Activated T-helper 2 cell treated with anti-CD3 and anti-CD28 coated beads, Interferon-gamma antibody, Interleukin-2, Interleukin-4, amounts not matched to agents 10 μg/mL and 5 μg/mL and 100 μg/mL, durations not matched to agents 14 hours and 24 hours and 36 hours (primary cell): Measurements from ENCODE around the gene DCDC2. TPM values are rescaled to one million over a fixed set of nuclear protein-coding genes. Genes with fewer than 3 reads are reported as not detected.
"Not testable (repeated sequence)": the region's sequence is repeated elsewhere in the genome, so short reads cannot be mapped to it uniquely, and the experiment has no call there.

Source experiments
- DNase-seq: peaks from one replicate; pipeline ENCODE4 v3.0.0; 2021; ENCODE audit warnings: low spot score
- H3K27ac Mint-ChIP-seq: one replicate; pipeline ENCODE4 v1.8.0; 2021; ENCODE audit warnings: mixed read lengths
- H3K27me3 Mint-ChIP-seq: one replicate; pipeline ENCODE4 v1.8.0; 2021; ENCODE audit warnings: low read depth, mixed read lengths
- H3K36me3 Mint-ChIP-seq: one replicate; pipeline ENCODE4 v1.8.0; 2021; ENCODE audit warnings: low read depth, mixed read lengths
- H3K4me1 Mint-ChIP-seq: one replicate; pipeline ENCODE4 v1.8.0; 2021; ENCODE audit warnings: low read depth, mixed read lengths
- H3K4me3 Mint-ChIP-seq: one replicate; pipeline ENCODE4 v1.8.0; 2021; ENCODE audit warnings: low read depth, mild to moderate bottlenecking, moderate library complexity, mixed read lengths
- H3K9me3 Mint-ChIP-seq: one replicate; pipeline ENCODE4 v1.8.0; 2021; ENCODE audit warnings: mixed read lengths
- intact Hi-C: fragments of 100-400 bp; cut with micrococcal nuclease; formaldehyde crosslinking; loops from one replicate; pipeline ENCODE4 v1.15.1; 2023
- total RNA-seq: library from RNA; stranded (reverse); gene quantifications from 2 replicates; pipeline ENCODE4 v1.2.3, GENCODE V29; 2022

The DCDC2 gene
- total RNA-seq, 1 donor from 2014 or later: not detected

- H3K36me3 Mint-ChIP-seq: no peaks in the 10 kb centered on the region
- H3K4me3 Mint-ChIP-seq: no peak overlapping the region
- H3K4me1 Mint-ChIP-seq: no peaks in the 10 kb centered on the region
- no peak overlapping the region for H3K27ac Mint-ChIP-seq
- no peak for DNase-seq
- peaks cover 5% of the 10 kb centered on the region for H3K27me3 Mint-ChIP-seq
- intact Hi-C loops: no loop called here
- H3K9me3 Mint-ChIP-seq: no peaks in the 10 kb centered on the region
These were observed 100.6 kb downstream of the DCDC2 start for GRCh38 chr6:24257282-24257681.

- no peaks in the 10 kb centered on the region for H3K4me1 Mint-ChIP-seq
- H3K36me3 Mint-ChIP-seq: no peaks in the 10 kb centered on the region
- intact Hi-C loops: no loop called here
- no peak overlapping the region for H3K27ac Mint-ChIP-seq
- peaks cover 6% of the 10 kb centered on the region for H3K27me3 Mint-ChIP-seq
- H3K4me3 Mint-ChIP-seq: no peak overlapping the region
- no peak for DNase-seq
- no peaks in the 10 kb centered on the region for H3K9me3 Mint-ChIP-seq
These were observed 102.2 kb downstream of the DCDC2 start for GRCh38 chr6:24255676-24256075.

- no peak for DNase-seq
- Mint-ChIP-seq H3K36me3 (no peaks in the 10 kb centered on the region), H3K4me3 (no peak overlapping the region), H3K27me3 (peaks cover 3% of the 10 kb centered on the region), H3K27ac (no peak overlapping the region), H3K9me3 (no peaks in the 10 kb centered on the region), H3K4me1 (no peaks in the 10 kb centered on the region)
- intact Hi-C loops: no loop called here
These were observed 104.5 kb downstream of the DCDC2 start for GRCh38 chr6:24253360-24253759.

- H3K4me3 Mint-ChIP-seq: no peak overlapping the region
- no peaks in the 10 kb centered on the region for H3K36me3 Mint-ChIP-seq
- H3K27me3 Mint-ChIP-seq: peaks cover 3% of the 10 kb centered on the region
- DNase-seq: no peak
- H3K9me3 Mint-ChIP-seq: no peaks in the 10 kb centered on the region
- no peaks in the 10 kb centered on the region for H3K4me1 Mint-ChIP-seq
- H3K27ac Mint-ChIP-seq: no peak overlapping the region
- intact Hi-C loops: no loop called here
These were observed 105.6 kb downstream of the DCDC2 start for GRCh38 chr6:24252280-24252679.

- Mint-ChIP-seq H3K4me1 (no peaks in the 10 kb centered on the region), H3K27me3 (peaks cover 3% of the 10 kb centered on the region), H3K4me3 (no peak overlapping the region), H3K9me3 (no peaks in the 10 kb centered on the region), H3K27ac (no peak overlapping the region), H3K36me3 (no peaks in the 10 kb centered on the region)
- no peak for DNase-seq
- intact Hi-C loops: no loop called here
These were observed 106.5 kb downstream of the DCDC2 start for GRCh38 chr6:24251339-24251738.

- Mint-ChIP-seq H3K27me3 (peaks cover 5% of the 10 kb centered on the region), H3K9me3 (no peaks in the 10 kb centered on the region), H3K27ac (no peak overlapping the region), H3K36me3 (no peaks in the 10 kb centered on the region), H3K4me3 (no peak overlapping the region), H3K4me1 (no peaks in the 10 kb centered on the region)
- intact Hi-C loops: no loop called here
- no peak for DNase-seq
These were observed 107.9 kb downstream of the DCDC2 start for GRCh38 chr6:24249926-24250325.

GRCh38 chr6:24245275-24245674, 112.6 kb downstream of the DCDC2 start:
- Mint-ChIP-seq H3K36me3 (no peaks in the 10 kb centered on the region), H3K4me3 (no peak overlapping the region), H3K27me3 (peaks cover 1% of the 10 kb centered on the region), H3K4me1 (no peaks in the 10 kb centered on the region), H3K27ac (no peak overlapping the region), H3K9me3 (no peaks in the 10 kb centered on the region)
- intact Hi-C loops: no loop called here
- no peak for DNase-seq

- H3K27ac Mint-ChIP-seq: no peak overlapping the region
- H3K36me3 Mint-ChIP-seq: no peaks in the 10 kb centered on the region
- H3K4me3 Mint-ChIP-seq: no peak overlapping the region
These were observed 114.9 kb downstream of the DCDC2 start for GRCh38 chr6:24242924-24243323.

GRCh38 chr6:24241779-24242178, 116.1 kb downstream of the DCDC2 start:
- H3K4me1 Mint-ChIP-seq, H3K27me3 Mint-ChIP-seq, H3K4me3 Mint-ChIP-seq, intact Hi-C loops, H3K9me3 Mint-ChIP-seq, H3K27ac Mint-ChIP-seq, DNase-seq, H3K36me3 Mint-ChIP-seq: not testable (repeated sequence)

More at GRCh38 chr6:24242924-24243323, 114.9 kb downstream of the DCDC2 start:
- intact Hi-C loops: no loop called here
- no peak for DNase-seq
- no peaks in the 10 kb centered on the region for H3K4me1 Mint-ChIP-seq
- peaks cover 1% of the 10 kb centered on the region for H3K27me3 Mint-ChIP-seq
- H3K9me3 Mint-ChIP-seq: no peaks in the 10 kb centered on the region

- no peak for DNase-seq
- no peaks in the 10 kb centered on the region for H3K36me3 Mint-ChIP-seq
- intact Hi-C loops: no loop called here
- peaks cover 5% of the 10 kb centered on the region for H3K9me3 Mint-ChIP-seq
- H3K4me3 Mint-ChIP-seq: no peak overlapping the region
- no peaks in the 10 kb centered on the region for H3K4me1 Mint-ChIP-seq
- no peak overlapping the region for H3K27ac Mint-ChIP-seq
- H3K27me3 Mint-ChIP-seq: peaks cover 1% of the 10 kb centered on the region
These were observed 116.9 kb downstream of the DCDC2 start for GRCh38 chr6:24240943-24241342.

GRCh38 chr6:24240380-24240928, 117.4 kb downstream of the DCDC2 start:
- H3K27me3 Mint-ChIP-seq: no peaks in the 10 kb centered on the region
- DNase-seq: no peak
- no peaks in the 10 kb centered on the region for H3K36me3 Mint-ChIP-seq
- H3K27ac Mint-ChIP-seq: no peak overlapping the region
- intact Hi-C loops: no loop called here
- peaks cover 5% of the 10 kb centered on the region for H3K9me3 Mint-ChIP-seq
- H3K4me1 Mint-ChIP-seq: no peaks in the 10 kb centered on the region
- no peak overlapping the region for H3K4me3 Mint-ChIP-seq

GRCh38 chr6:24238700-24239099, 119.2 kb downstream of the DCDC2 start:
- no peak overlapping the region for H3K4me3 Mint-ChIP-seq
- intact Hi-C loops: no loop called here
- peaks cover 3% of the 10 kb centered on the region for H3K27me3 Mint-ChIP-seq
- H3K9me3 Mint-ChIP-seq: peaks cover 5% of the 10 kb centered on the region
- H3K36me3 Mint-ChIP-seq: no peaks in the 10 kb centered on the region
- no peak overlapping the region for H3K27ac Mint-ChIP-seq
- H3K4me1 Mint-ChIP-seq: no peaks in the 10 kb centered on the region
- no peak for DNase-seq

GRCh38 chr6:24236779-24237178, 121.1 kb downstream of the DCDC2 start:
- H3K4me3 Mint-ChIP-seq, H3K27me3 Mint-ChIP-seq, H3K4me1 Mint-ChIP-seq, H3K36me3 Mint-ChIP-seq, H3K27ac Mint-ChIP-seq, H3K9me3 Mint-ChIP-seq, DNase-seq, intact Hi-C loops: not testable (repeated sequence)
